ENCODE measurements around the gene NMS. TPM values are rescaled to one million over a fixed set of nuclear protein-coding genes. Genes with fewer than 3 reads are reported as not detected.

Gene NMS
- total and polyA plus RNA-seq, 2 donors (not counting 1 experiment from before 2014, with no cell fraction given) = not detected

DNA sequence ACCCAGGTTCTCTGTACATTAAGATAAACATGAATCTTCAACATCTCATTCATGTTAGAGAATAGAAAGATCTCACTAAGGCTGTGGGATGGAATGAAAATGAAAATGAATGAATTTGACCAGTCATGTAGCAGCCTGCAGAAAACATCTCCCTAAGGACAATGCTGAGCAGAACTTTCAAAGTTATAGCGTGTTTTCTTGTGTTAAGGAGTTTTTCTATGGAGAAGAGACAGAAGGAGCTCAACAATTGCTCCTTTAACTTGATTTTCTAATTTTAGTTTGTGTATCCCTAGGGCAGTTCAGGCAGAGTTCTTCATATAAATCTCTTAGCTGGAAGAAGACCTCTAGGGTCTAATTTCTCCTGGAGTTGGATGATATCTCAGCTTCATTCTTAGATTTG is 47.3 kb downstream of the NMS start:
- TF ChIP-seq EZH2 (IDR thresholded peaks at IDR 0.05; ENCODE audit: low read length, missing control alignments) (no peak), CTCF (conservative IDR thresholded peaks at IDR 0.05 in 1 of 2, IDR thresholded peaks at IDR 0.05 in 1 of 2; ENCODE audit: low read depth in 1 of 2, low read length in 2 of 2) (no peak)
- no peaks in the 10 kb centered on the region for H3K36me3 ChIP-seq (ENCODE audit: control insufficient read depth, insufficient read depth, low read length)
- no peaks in the 10 kb centered on the region for H3K4me1 ChIP-seq (ENCODE audit: control insufficient read depth, extremely low read depth, insufficient read depth, low read length)
- H3K9me3 ChIP-seq (ENCODE audit: control insufficient read depth, insufficient read depth, low read depth, low read length) = no peaks in the 10 kb centered on the region
- DNase-seq (ENCODE audit: low read depth in 2 of 2) = no peak
- no peak overlapping the region for H3K9ac ChIP-seq (ENCODE audit: insufficient read depth, low read length)
- no peak overlapping the region for H3K4me2 ChIP-seq (ENCODE audit: extremely low read depth, insufficient read depth, low read length)
- H3K4me3 ChIP-seq (replicated peaks in 1 of 4; ENCODE audit: control extremely low read depth in 1 of 4, insufficient read depth in 1 of 4, low read depth in 3 of 4, low read length in 4 of 4) = no peak overlapping the region
- no peaks in the 10 kb centered on the region for H4K20me1 ChIP-seq (ENCODE audit: control insufficient read depth, extremely low read depth, insufficient read depth, low read length)
- H3K27ac ChIP-seq (ENCODE audit: insufficient read depth, low read length) = no peak overlapping the region
- no peaks in the 10 kb centered on the region for H3K27me3 ChIP-seq (ENCODE audit: control insufficient read depth, insufficient read depth, low read length)
- H3K79me2 ChIP-seq (ENCODE audit: control insufficient read depth, insufficient read depth, low read length) = no peaks in the 10 kb centered on the region
- H2AFZ ChIP-seq (ENCODE audit: low read length) = no peak overlapping the region

DNA sequence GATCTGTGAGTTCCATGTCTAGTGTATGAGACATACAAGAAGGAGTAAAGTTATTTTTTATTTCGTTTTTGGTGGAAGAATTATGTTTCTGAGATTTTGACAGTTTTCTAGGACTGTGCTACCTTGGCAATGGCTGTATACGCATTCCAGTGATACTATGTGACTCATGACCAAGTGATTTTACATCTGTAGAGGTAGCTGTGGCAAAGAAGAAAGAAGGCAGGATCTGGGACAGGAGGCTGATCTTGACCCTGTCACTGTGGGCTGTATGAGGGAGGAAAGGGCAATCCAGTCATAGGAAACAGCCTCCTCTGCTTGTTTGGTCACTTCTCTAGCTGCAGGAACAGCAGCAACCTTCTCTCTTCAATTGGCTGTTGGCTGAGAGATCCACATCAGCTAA is 48.5 kb downstream of the NMS start:
- H3K27me3 ChIP-seq (ENCODE audit: control insufficient read depth, insufficient read depth, low read length) = no peaks in the 10 kb centered on the region
- peak in 1 of 2 donors; percentile 25 for DNase-seq (ENCODE audit: low read depth in 2 of 2)

GRCh38 chr2:100520224-100520623 is 49.9 kb downstream of the NMS start:
- no peak overlapping the region for H3K4me3 ChIP-seq (replicated peaks in 1 of 4; ENCODE audit: control extremely low read depth in 1 of 4, insufficient read depth in 1 of 4, low read depth in 3 of 4, low read length in 4 of 4)
- no peaks in the 10 kb centered on the region for H3K9me3 ChIP-seq (ENCODE audit: control insufficient read depth, insufficient read depth, low read depth, low read length)
- H3K4me2 ChIP-seq (ENCODE audit: extremely low read depth, insufficient read depth, low read length) = no peak overlapping the region
- no peak overlapping the region for H3K27ac ChIP-seq (ENCODE audit: insufficient read depth, low read length)
- no peaks in the 10 kb centered on the region for H3K4me1 ChIP-seq (ENCODE audit: control insufficient read depth, extremely low read depth, insufficient read depth, low read length)
- no peaks in the 10 kb centered on the region for H3K36me3 ChIP-seq (ENCODE audit: control insufficient read depth, insufficient read depth, low read length)
- no peak overlapping the region for H2AFZ ChIP-seq (ENCODE audit: low read length)
- DNase-seq (ENCODE audit: low read depth in 2 of 2) = peak in 1 of 2 donors; percentile 13
- no peak for TF ChIP-seq CTCF (conservative IDR thresholded peaks at IDR 0.05 in 1 of 2, IDR thresholded peaks at IDR 0.05 in 1 of 2; ENCODE audit: low read depth in 1 of 2, low read length in 2 of 2)
- TF ChIP-seq EZH2 (IDR thresholded peaks at IDR 0.05; ENCODE audit: low read length, missing control alignments) = no peak
- no peaks in the 10 kb centered on the region for H4K20me1 ChIP-seq (ENCODE audit: control insufficient read depth, extremely low read depth, insufficient read depth, low read length)
- H3K9ac ChIP-seq (ENCODE audit: insufficient read depth, low read length) = no peak overlapping the region
- no peaks in the 10 kb centered on the region for H3K27me3 ChIP-seq (ENCODE audit: control insufficient read depth, insufficient read depth, low read length)
- H3K79me2 ChIP-seq (ENCODE audit: control insufficient read depth, insufficient read depth, low read length) = no peaks in the 10 kb centered on the region

More for the DNA sequence above, 48.5 kb downstream of the NMS start:
- Histone ChIP-seq H3K79me2 (ENCODE audit: control insufficient read depth, insufficient read depth, low read length) (no peaks in the 10 kb centered on the region), H3K36me3 (ENCODE audit: control insufficient read depth, insufficient read depth, low read length) (no peaks in the 10 kb centered on the region), H3K9ac (ENCODE audit: insufficient read depth, low read length) (no peak overlapping the region), H3K27ac (ENCODE audit: insufficient read depth, low read length) (no peak overlapping the region), H3K4me3 (replicated peaks in 1 of 4; ENCODE audit: control extremely low read depth in 1 of 4, insufficient read depth in 1 of 4, low read depth in 3 of 4, low read length in 4 of 4) (no peak overlapping the region), H4K20me1 (ENCODE audit: control insufficient read depth, extremely low read depth, insufficient read depth, low read length) (no peaks in the 10 kb centered on the region), H3K9me3 (ENCODE audit: control insufficient read depth, insufficient read depth, low read depth, low read length) (no peaks in the 10 kb centered on the region), H3K4me1 (ENCODE audit: control insufficient read depth, extremely low read depth, insufficient read depth, low read length) (no peaks in the 10 kb centered on the region), H3K4me2 (ENCODE audit: extremely low read depth, insufficient read depth, low read length) (no peak overlapping the region), H2AFZ (ENCODE audit: low read length) (no peak overlapping the region)
- no peak for TF ChIP-seq CTCF (conservative IDR thresholded peaks at IDR 0.05 in 1 of 2, IDR thresholded peaks at IDR 0.05 in 1 of 2; ENCODE audit: low read depth in 1 of 2, low read length in 2 of 2)
- no peak for TF ChIP-seq EZH2 (IDR thresholded peaks at IDR 0.05; ENCODE audit: low read length, missing control alignments)
